CD4-positive, alpha-beta memory T cell (primary cell): ENCODE data around the gene SKI. TPM values are rescaled to one million over a fixed set of nuclear protein-coding genes. Genes with fewer than 3 reads are reported as not detected.

Experiments
- CTCF ChIA-PET: fragments of 350-600 bp; sonication (Branson Sonifier 250); formaldehyde crosslinking; loops from one replicate; lab custom pipeline; 2021; ENCODE audit warnings: inconsistent platforms; ENCODE audit not compliant: partially characterized antibody; lab: Charles Lee
- POLR2A ChIA-PET: fragments of 350-600 bp; sonication (Branson Sonifier 250); formaldehyde crosslinking; loops from one replicate; lab custom pipeline; 2021; ENCODE audit not compliant: partially characterized antibody; lab: Charles Lee
- DNase-seq, 5 donors: peaks; one replicate each; pipeline versions ENCODE4 v3.0.0 to v3.0.0-alpha.2; 2020 to 2022; ENCODE audit warnings: mixed read lengths in 1 of 5
- H3K27ac ChIP-seq: one replicate; pipeline ENCODE4 v1.7.0; 2013; ENCODE audit warnings: low read depth, low read length
- H3K27me3 ChIP-seq: 2 replicates; pipeline ENCODE4 v1.7.0; 2013; ENCODE audit warnings: mild to moderate bottlenecking, low read length, moderate library complexity; ENCODE audit not compliant: insufficient read depth
- H3K36me3 ChIP-seq: 2 replicates; pipeline ENCODE4 v1.7.0; 2013; ENCODE audit warnings: mild to moderate bottlenecking, low read length, moderate library complexity; ENCODE audit not compliant: insufficient read depth
- H3K4me1 ChIP-seq: 2 replicates; pipeline ENCODE4 v1.7.0; 2013; ENCODE audit warnings: mild to moderate bottlenecking, low read length, moderate library complexity; ENCODE audit not compliant: insufficient read depth
- H3K4me3 ChIP-seq, 2 donors: one replicate each; pipeline ENCODE4 v1.7.0; 2013; ENCODE audit warnings: low read length in 2 of 2, mild to moderate bottlenecking in 1 of 2
- H3K9me3 ChIP-seq, 2 donors: one replicate each; pipeline ENCODE4 v1.7.0; 2013; ENCODE audit warnings: low read length in 2 of 2, control low read depth in 1 of 2; ENCODE audit not compliant: control insufficient read depth in 1 of 2
- H3K27ac Mint-ChIP-seq, 7 donors: one replicate each; pipeline ENCODE4 v1.8.0; 2020 to 2021; ENCODE audit warnings: mixed read lengths in 7 of 7, mild to moderate bottlenecking in 6 of 7, inconsistent platforms in 3 of 7, moderate library complexity in 3 of 7
- H3K27me3 Mint-ChIP-seq, 2 donors: one replicate each; pipeline ENCODE4 v1.8.0; 2020 to 2021; ENCODE audit warnings: mixed read lengths in 2 of 2
- H3K36me3 Mint-ChIP-seq, 2 donors: one replicate each; pipeline ENCODE4 v1.8.0; 2020 to 2021; ENCODE audit warnings: mixed read lengths in 2 of 2, inconsistent platforms in 1 of 2, mild to moderate bottlenecking in 1 of 2
- H3K4me1 Mint-ChIP-seq, 4 donors: one replicate each; pipeline ENCODE4 v1.8.0; 2020 to 2021; ENCODE audit warnings: mixed read lengths in 4 of 4, mild to moderate bottlenecking in 1 of 4
- H3K4me3 Mint-ChIP-seq, 8 donors: one replicate each; pipeline ENCODE4 v1.8.0; 2020 to 2021; ENCODE audit warnings: mixed read lengths in 8 of 8, mild to moderate bottlenecking in 7 of 8, moderate library complexity in 6 of 8, inconsistent platforms in 3 of 8
- H3K9me3 Mint-ChIP-seq, 8 donors: one replicate each; pipeline ENCODE4 v1.8.0; 2020 to 2021; ENCODE audit warnings: mixed read lengths in 8 of 8, mild to moderate bottlenecking in 5 of 8, inconsistent platforms in 3 of 8, moderate library complexity in 1 of 8
- intact Hi-C: fragments of 100-400 bp; cut with micrococcal nuclease; formaldehyde crosslinking; loops from one replicate; pipeline ENCODE4 v1.15.1; 2023
- polyA plus RNA-seq, 2 donors: library from polyadenylated mRNA; unstranded; fragments of 300-500 nt; fragmentation: Illumina TruSeq; gene quantifications; one replicate each; pipeline ENCODE4 v1.2.3, GENCODE V29; 2021
- total RNA-seq, 2 experiments: library from RNA; stranded (reverse); gene quantifications; one replicate each; pipeline ENCODE4 v1.2.3, GENCODE V29; 2021

Gene SKI
- total and polyA plus RNA-seq, 4 experiments from 2014 or later = 0.08 to 104 (median 48.5) TPM

DNA sequence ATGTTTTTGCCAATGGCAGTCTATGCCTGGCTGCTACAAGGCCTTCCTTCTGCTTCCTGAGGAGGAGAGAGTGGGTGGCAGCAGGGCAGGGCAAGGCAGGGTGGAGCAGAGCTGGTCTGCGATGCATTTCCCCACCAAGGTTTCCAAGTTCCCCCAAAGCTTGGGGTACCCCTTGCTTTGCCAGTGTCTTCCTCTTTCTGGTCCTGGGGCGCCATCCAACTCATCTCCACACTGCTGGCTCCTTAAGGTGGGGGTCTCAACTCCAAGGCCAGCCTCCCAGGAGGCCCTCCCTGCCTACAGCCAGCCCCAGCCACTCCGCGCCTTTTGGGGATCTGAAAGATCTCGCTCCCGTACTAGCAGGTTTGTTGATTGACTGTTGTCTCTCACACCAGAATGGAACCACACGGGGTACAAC lies 3.9 kb upstream of the SKI start:
- H3K36me3 Mint-ChIP-seq = peaks cover 0 to 3% of the 10 kb centered on the region in 2 donors
- peaks cover 0 to 3% (median 0%) of the 10 kb centered on the region in 8 donors for H3K9me3 Mint-ChIP-seq
- peak overlapping the region in 1 of 8 donors; percentile 16 for H3K4me3 Mint-ChIP-seq
- H3K27ac Mint-ChIP-seq = peak overlapping the region in 5 of 7 donors; percentile 7 to 78 (median 57)
- Histone ChIP-seq H3K9me3 (no peaks in the 10 kb centered on the region), H3K27ac (no peak overlapping the region), H3K4me1 (peaks cover 5% of the 10 kb centered on the region), H3K27me3 (no peaks in the 10 kb centered on the region), H3K4me3 (no peak overlapping the region), H3K36me3 (no peaks in the 10 kb centered on the region)
- CTCF ChIA-PET = no interaction called here
- peak in 1 of 5 donors; percentile 7 for DNase-seq
- POLR2A ChIA-PET = interaction anchor here (0.8 to 1.5 kb wide), 3 partner anchors 10 to 32 kb away, joined by 3 read pairs; no protein-coding TSS in a partner anchor
- peaks cover 0 to 6% (median 5%) of the 10 kb centered on the region in 4 donors for H3K4me1 Mint-ChIP-seq
- intact Hi-C loops = no loop called here
- H3K27me3 Mint-ChIP-seq = no peaks in the 10 kb centered on the region

DNA sequence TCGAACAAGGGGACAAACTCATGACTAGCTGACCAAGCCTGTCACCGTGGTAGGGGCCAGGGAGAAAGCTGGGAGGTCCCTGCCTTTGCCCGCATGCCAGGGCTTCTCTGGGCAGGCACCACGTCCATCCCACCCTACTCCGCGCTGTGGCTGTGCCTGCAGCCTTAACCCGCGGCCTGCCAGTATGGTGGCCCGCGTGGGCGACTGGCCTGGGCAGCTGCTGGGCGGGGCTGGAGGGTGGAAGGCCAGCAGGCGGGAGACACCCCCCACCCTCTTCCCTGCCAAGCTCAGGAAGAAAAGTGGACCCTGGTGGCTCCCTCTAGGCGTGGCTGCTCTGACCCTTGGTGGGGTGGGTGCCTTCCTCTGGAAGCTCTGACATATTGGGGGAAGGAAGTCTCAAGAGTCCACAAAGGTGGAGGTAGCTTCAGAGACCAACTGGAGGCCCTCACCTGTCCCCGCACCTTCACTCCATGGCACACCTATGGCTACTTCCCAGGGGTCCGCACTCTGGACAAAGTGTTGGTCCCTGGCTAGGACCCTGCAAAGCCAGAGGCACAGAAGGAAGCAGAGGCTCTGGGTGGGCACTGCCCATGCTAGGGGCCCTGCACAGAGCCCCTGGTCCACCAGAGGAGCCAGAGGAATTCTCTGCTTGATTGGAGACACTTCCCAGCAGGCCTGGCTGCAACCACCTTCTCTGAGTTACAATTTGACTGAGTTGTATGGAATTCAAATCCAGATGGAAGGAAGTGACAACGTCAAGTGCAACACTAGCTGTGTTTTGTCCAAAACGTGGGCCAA lies 3.3 kb upstream of the SKI start:
- no peak overlapping the region for H3K27ac ChIP-seq
- CTCF ChIA-PET = no interaction called here
- H3K36me3 Mint-ChIP-seq = peaks cover 0 to 10% of the 10 kb centered on the region in 2 donors
- no peaks in the 10 kb centered on the region for H3K27me3 ChIP-seq
- POLR2A ChIA-PET = interaction anchor here (0.7 to 1.5 kb wide), 4 partner anchors 10 to 73 kb away, joined by 3 to 4 read pairs (median 3); no protein-coding TSS in a partner anchor
- DNase-seq = peak in 1 of 5 donors; percentile 36
- no peaks in the 10 kb centered on the region for H3K27me3 Mint-ChIP-seq
- no peak overlapping the region for H3K4me3 ChIP-seq
- peak overlapping the region in 1 of 8 donors; percentile 54 for H3K4me3 Mint-ChIP-seq
- no peaks in the 10 kb centered on the region for H3K36me3 ChIP-seq
- peaks cover 0 to 6% (median 5%) of the 10 kb centered on the region in 4 donors for H3K4me1 Mint-ChIP-seq
- H3K27ac Mint-ChIP-seq = peak overlapping the region in 5 of 7 donors; percentile 7 to 90 (median 47)
- peaks cover 5% of the 10 kb centered on the region for H3K4me1 ChIP-seq
- H3K9me3 Mint-ChIP-seq = peaks cover 0 to 3% (median 0%) of the 10 kb centered on the region in 8 donors
- intact Hi-C loops = no loop called here
- no peaks in the 10 kb centered on the region for H3K9me3 ChIP-seq

DNA sequence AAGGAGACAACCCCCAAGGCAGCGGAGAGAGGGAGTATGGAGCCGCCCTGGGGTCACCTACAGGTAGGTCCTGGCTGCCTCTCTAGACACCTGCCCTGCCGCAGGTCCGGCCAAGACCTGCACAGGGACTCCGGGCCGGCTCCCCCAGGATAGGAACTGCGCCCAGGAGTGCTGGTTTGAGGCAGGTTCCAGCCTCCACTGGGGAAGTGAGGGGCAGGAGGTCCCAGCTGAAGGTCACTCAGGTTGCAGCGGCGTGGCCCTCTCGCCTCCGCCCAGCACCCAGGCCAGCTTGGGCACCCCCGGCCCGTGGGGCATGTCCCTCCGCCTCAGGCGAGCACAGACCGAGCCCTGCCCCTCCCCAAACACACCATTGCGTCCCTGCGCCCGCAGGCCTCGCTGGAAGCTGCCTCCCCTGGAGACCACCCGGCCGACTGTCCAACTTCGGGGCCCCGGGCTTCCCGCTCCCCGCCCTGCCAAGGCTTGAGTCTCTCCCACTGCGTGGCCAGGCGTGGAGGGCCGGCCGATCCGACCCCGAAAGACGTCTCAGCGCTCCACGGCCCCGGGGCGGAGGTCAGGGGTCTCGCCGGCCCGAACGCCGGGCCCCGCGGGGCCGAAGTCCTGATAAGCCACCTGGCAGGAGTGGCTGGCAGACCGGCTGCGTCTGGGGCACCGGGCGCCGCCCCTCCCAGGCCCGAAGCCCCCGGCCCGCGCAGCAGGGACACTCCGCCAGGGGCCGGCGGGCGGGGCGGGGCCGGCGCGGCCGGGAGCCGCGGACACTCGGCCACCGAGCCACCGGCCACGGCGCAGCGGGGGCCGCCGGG lies 1.4 kb upstream of the SKI start:
- H3K4me3 ChIP-seq = no peak overlapping the region
- DNase-seq = peak in 1 of 5 donors; percentile 54
- no peaks in the 10 kb centered on the region for H3K36me3 ChIP-seq
- H3K4me1 Mint-ChIP-seq = peaks cover 1 to 19% (median 9%) of the 10 kb centered on the region in 4 donors
- ChIA-PET CTCF (interaction anchor here (1.1 to 1.2 kb wide), 3 partner anchors 32 to 89 kb away, joined by 3 to 4 read pairs (median 4); partner anchors contain the start of gene FAAP20), POLR2A (interaction anchor here (0.7 to 16.3 kb wide), 13 partner anchors 12 to 165 kb away, joined by 3 to 454 read pairs (median 50); partner anchors contain the start of genes FAAP20, MORN1 and RER1)
- peaks cover 0 to 24% of the 10 kb centered on the region in 2 donors for H3K36me3 Mint-ChIP-seq
- H3K9me3 ChIP-seq = no peaks in the 10 kb centered on the region
- H3K4me3 Mint-ChIP-seq = peak overlapping the region; percentile 72 to 88 (median 84)
- H3K27me3 ChIP-seq = no peaks in the 10 kb centered on the region
- peaks cover 0 to 3% (median 0%) of the 10 kb centered on the region in 8 donors for H3K9me3 Mint-ChIP-seq
- intact Hi-C loops = loop anchor here (1.0 kb wide), 1 partner anchor 14 kb away; no protein-coding TSS in a partner anchor
- peaks cover 0 to 2% of the 10 kb centered on the region in 2 donors for H3K27me3 Mint-ChIP-seq
- peak overlapping the region; percentile 26 for H3K27ac ChIP-seq
- H3K27ac Mint-ChIP-seq = peak overlapping the region; percentile 86 to 97 (median 92)
- peaks cover 12% of the 10 kb centered on the region for H3K4me1 ChIP-seq

DNA sequence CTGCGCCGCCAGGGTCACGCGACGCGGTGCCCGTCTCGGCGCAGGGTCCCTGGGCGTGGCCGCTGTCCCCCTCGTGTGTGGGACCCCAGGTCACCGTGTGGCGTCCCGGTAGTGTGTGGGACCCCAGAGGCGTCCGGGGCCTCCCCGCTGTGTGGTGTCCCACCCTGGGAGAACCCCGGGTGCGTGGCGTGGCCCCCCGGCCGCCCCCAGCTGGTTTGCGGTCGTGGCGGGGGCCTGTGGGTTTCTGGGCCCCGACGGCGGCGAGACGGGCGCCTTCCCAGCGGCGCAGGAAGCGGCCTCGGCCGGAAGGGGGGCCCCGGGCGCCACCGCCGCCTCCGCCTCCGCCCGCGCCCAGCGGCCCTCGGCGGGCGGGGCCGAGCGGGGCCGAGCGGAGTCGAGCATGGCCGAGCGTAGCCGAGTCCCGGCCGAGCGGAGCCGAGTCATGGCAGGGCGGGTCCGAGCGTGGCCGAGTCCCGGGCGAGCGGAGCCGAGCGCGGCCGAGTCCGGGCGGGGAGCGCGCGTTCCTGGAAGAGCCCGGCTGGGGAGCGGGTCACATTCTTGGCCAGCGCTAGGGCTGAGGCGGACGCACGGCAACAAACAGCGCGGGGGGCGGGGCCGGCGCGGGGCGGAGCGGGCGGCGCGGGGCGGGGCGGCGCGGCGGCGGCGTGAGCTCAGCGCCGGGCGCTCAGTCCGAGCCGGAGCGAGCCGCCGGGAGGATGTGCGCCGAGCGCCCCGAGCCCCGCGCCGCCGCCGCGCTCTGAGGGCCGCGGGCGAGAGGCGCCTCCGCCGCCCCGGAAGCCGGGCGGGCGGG lies 568 bp upstream of the SKI start:
- Mint-ChIP-seq H3K36me3 (peaks cover 0 to 28% of the 10 kb centered on the region in 2 donors), H3K27me3 (peaks cover 0 to 4% of the 10 kb centered on the region in 2 donors), H3K9me3 (peaks cover 0 to 3% (median 0%) of the 10 kb centered on the region in 8 donors), H3K4me3 (peak overlapping the region in 7 of 8 donors; percentile 51 to 82 (median 67)), H3K4me1 (peaks cover 6 to 27% (median 16%) of the 10 kb centered on the region in 4 donors), H3K27ac (peak overlapping the region in 4 of 7 donors; percentile 41 to 79 (median 59))
- intact Hi-C loops = loop anchor here (1.0 kb wide), 1 partner anchor 15 kb away; no protein-coding TSS in a partner anchor
- DNase-seq = peak; percentile 90 to 98 (median 96)
- H3K36me3 ChIP-seq = no peaks in the 10 kb centered on the region
- no peak overlapping the region for H3K4me3 ChIP-seq
- H3K27me3 ChIP-seq = no peaks in the 10 kb centered on the region
- ChIA-PET CTCF (interaction anchor here (1.1 kb wide), 2 partner anchors 33 to 88 kb away, joined by 3 to 4 read pairs; partner anchors contain the start of gene FAAP20), POLR2A (interaction anchor here (0.6 to 16.3 kb wide), 12 partner anchors 11 to 164 kb away, joined by 3 to 454 read pairs (median 50); partner anchors contain the start of genes FAAP20, MORN1 and RER1)
- peak overlapping the region; percentile 26 for H3K27ac ChIP-seq
- H3K4me1 ChIP-seq = peaks cover 20% of the 10 kb centered on the region
- H3K9me3 ChIP-seq = no peaks in the 10 kb centered on the region

DNA sequence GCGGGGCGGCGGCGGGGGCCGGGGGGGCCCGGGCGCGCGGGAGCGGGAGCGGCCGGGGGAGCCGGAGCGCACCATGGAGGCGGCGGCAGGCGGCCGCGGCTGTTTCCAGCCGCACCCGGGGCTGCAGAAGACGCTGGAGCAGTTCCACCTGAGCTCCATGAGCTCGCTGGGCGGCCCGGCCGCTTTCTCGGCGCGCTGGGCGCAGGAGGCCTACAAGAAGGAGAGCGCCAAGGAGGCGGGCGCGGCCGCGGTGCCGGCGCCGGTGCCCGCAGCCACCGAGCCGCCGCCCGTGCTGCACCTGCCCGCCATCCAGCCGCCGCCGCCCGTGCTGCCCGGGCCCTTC lies 546 bp downstream of the SKI start:
- ChIA-PET CTCF (interaction anchor here (1.0 to 1.6 kb wide), 6 partner anchors 12 to 81 kb away, joined by 3 to 14 read pairs (median 4); partner anchors contain the start of gene FAAP20), POLR2A (interaction anchor here (0.9 to 16.3 kb wide), 19 partner anchors 10 to 357 kb away, joined by 3 to 454 read pairs (median 12); partner anchors contain the start of genes FAAP20, MORN1, RER1 and TNFRSF14)
- H3K4me1 Mint-ChIP-seq = peaks cover 14 to 38% (median 26%) of the 10 kb centered on the region in 4 donors
- H3K27ac Mint-ChIP-seq = peak overlapping the region; percentile 98 to 100 (median 99)
- peak overlapping the region; percentile 84 for H3K27ac ChIP-seq
- no peaks in the 10 kb centered on the region for H3K9me3 ChIP-seq
- peak overlapping the region; percentile 94 to 100 (median 98) for H3K4me3 Mint-ChIP-seq
- H3K4me1 ChIP-seq = peaks cover 31% of the 10 kb centered on the region
- peaks cover 0 to 32% of the 10 kb centered on the region in 2 donors for H3K36me3 Mint-ChIP-seq
- intact Hi-C loops = no loop called here
- H3K9me3 Mint-ChIP-seq = peaks cover 0 to 3% (median 0%) of the 10 kb centered on the region in 8 donors
- peak overlapping the region; percentile 90 to 97 for H3K4me3 ChIP-seq
- H3K27me3 Mint-ChIP-seq = peaks cover 0 to 4% of the 10 kb centered on the region in 2 donors
- no peaks in the 10 kb centered on the region for H3K27me3 ChIP-seq
- DNase-seq = peak in 1 of 5 donors; percentile 59
- H3K36me3 ChIP-seq = no peaks in the 10 kb centered on the region
